Vagina (tissue), 2 donors: Measurements from ENCODE around the gene TRIM71.

Experiments used
- POLR2A ChIP-seq, 2 donors: fragments of 450-650 bp; IDR thresholded peaks; one replicate each; pipeline ENCODE4 v1.6.1; 2017; ENCODE audit warnings: antibody characterized with exemption in 2 of 2, mild to moderate bottlenecking in 2 of 2, moderate library complexity in 2 of 2
- POLR2AphosphoS5 ChIP-seq, 2 donors: sonication (generic); formaldehyde crosslinking; IDR thresholded peaks; one replicate each; pipeline ENCODE4 v1.9.0; 2017; ENCODE audit warnings: antibody characterized with exemption in 2 of 2, mild to moderate bottlenecking in 2 of 2, low read depth in 1 of 2; ENCODE audit not compliant: insufficient read depth in 1 of 2
- TF ChIP-seq, protein P1 (sequence below), 3 experiments: fragments of 450-650 bp in 2 of 3; fragments of 200-600 bp in 1 of 3; sonication (generic) in 1 of 3; IDR thresholded peaks; one replicate each; pipeline ENCODE4 v1.5.1; 2017 to 2019; ENCODE audit warnings: antibody characterized with exemption in 3 of 3, mild to moderate bottlenecking in 2 of 3, moderate library complexity in 2 of 3

DNA sequence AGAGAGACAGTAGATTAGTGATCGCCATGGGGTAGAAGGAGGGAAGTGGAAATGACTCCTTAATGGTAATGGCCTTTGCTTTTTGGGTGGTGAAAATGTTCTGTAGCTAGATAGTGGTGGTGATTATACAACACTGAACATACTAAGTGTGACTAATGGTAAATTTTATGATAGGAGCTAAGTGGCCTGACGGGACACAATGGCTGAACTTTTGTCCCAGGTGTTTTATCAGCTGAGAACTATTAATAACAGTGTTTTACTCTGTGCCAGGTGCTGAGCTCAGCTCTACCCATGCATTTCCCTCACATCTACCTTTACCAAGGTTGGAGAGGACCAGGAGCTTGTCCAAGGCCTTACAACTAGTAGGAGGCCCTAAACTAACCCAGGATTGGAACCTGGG is 66.8 kb downstream of the TRIM71 start:
- TF ChIP-seq, protein P1, sequence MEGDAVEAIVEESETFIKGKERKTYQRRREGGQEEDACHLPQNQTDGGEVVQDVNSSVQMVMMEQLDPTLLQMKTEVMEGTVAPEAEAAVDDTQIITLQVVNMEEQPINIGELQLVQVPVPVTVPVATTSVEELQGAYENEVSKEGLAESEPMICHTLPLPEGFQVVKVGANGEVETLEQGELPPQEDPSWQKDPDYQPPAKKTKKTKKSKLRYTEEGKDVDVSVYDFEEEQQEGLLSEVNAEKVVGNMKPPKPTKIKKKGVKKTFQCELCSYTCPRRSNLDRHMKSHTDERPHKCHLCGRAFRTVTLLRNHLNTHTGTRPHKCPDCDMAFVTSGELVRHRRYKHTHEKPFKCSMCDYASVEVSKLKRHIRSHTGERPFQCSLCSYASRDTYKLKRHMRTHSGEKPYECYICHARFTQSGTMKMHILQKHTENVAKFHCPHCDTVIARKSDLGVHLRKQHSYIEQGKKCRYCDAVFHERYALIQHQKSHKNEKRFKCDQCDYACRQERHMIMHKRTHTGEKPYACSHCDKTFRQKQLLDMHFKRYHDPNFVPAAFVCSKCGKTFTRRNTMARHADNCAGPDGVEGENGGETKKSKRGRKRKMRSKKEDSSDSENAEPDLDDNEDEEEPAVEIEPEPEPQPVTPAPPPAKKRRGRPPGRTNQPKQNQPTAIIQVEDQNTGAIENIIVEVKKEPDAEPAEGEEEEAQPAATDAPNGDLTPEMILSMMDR (IDR thresholded peaks at IDR 0.05), result no peak
- TF ChIP-seq POLR2A (IDR thresholded peaks at IDR 0.05), result no peak
- TF ChIP-seq POLR2AphosphoS5 (IDR thresholded peaks at IDR 0.05; ENCODE audit: insufficient read depth in 1 of 2, low read depth in 1 of 2), result no peak
